ENCODE data around the gene PBRM1. TPM values are rescaled to one million over a fixed set of nuclear protein-coding genes. Genes with fewer than 3 reads are reported as not detected.

Gene PBRM1
- total RNA-seq, 1 donor from 2014 or later: 51.5 TPM

DNA sequence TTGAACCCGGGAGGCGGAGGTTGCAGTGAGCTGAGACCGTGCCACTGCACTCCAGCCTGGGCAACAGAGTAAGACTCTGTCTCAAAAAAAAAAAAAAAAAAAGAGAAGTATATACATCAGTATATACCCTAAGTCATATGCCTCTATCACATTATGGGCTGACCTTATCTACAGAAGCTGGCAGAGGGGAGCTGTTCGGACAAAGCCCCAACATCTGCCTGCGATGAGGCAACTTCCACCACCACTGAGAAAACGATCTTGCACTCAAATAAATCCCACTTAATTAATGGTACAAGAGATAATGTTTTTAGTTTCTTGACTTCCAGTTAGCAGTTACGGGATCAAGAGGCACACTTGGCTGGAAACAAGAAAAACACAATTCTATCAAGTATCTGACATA is 17.6 kb upstream of the PBRM1 start:
- peak overlapping the region; percentile 100 for H3K4me3 ChIP-seq (ENCODE audit: low read depth, low read length)
- no peak for DNase-seq (ENCODE audit: low read depth)
- TF ChIP-seq, protein P1, sequence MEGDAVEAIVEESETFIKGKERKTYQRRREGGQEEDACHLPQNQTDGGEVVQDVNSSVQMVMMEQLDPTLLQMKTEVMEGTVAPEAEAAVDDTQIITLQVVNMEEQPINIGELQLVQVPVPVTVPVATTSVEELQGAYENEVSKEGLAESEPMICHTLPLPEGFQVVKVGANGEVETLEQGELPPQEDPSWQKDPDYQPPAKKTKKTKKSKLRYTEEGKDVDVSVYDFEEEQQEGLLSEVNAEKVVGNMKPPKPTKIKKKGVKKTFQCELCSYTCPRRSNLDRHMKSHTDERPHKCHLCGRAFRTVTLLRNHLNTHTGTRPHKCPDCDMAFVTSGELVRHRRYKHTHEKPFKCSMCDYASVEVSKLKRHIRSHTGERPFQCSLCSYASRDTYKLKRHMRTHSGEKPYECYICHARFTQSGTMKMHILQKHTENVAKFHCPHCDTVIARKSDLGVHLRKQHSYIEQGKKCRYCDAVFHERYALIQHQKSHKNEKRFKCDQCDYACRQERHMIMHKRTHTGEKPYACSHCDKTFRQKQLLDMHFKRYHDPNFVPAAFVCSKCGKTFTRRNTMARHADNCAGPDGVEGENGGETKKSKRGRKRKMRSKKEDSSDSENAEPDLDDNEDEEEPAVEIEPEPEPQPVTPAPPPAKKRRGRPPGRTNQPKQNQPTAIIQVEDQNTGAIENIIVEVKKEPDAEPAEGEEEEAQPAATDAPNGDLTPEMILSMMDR (conservative IDR thresholded peaks at IDR 0.05; ENCODE audit: low read depth, low read length): no peak

DNA sequence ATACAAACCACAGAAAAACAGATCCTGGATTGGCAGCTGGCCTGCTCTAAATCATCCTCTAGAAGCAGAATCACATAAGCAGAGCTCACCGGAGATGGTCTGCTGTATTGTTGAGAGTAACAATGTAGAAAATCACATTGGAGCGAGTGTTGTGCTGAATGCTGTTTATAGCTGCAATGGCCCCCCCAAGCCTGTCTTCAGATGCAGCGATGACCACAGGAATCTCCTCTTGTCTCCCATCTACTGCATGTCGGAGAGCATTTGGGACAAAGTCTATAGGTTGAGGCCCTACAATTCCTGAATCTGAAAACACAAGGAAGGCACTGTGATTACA is 11.9 kb upstream of the PBRM1 start:
- DNase-seq (ENCODE audit: low read depth): no peak
- TF ChIP-seq, protein P1 (conservative IDR thresholded peaks at IDR 0.05; ENCODE audit: low read depth, low read length): no peak
- no peak overlapping the region for H3K4me3 ChIP-seq (ENCODE audit: low read depth, low read length)

DNA sequence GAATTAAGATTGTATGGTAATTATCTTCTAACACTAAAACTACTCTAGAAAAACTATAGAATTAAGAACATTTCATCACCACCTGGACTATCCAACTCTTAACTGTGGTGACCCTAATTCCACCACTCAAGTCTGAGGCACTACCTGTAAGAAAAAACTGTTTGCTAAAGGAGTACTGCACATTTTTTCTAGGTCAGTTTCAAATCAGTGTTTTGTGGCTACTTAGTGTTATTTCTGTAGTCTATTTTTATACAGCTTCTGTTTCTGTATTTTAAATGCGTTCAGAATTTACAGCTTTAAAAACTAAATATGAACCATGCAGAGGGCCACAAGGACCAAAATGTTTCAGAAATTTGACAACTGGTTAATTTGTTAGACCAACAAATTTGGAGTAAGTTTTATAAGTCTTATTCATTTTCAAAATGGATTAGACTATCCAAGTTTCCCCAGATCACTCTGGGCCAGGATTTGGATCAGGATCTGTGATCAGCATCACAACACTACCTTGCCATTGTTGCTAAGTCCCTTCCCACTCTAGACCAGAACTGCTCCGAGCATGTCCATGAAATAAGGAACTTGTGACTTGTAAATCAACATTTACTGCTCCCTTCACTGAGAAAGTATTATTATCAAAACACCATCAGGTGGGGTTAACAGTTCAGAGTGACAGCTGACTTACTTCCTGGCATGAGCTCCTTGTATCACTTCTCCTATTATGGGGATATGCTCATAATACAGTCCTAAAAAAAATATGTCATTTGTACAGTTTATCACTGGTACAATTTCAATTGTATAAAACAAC is 11.3 kb upstream of the PBRM1 start:
- H3K4me3 ChIP-seq (ENCODE audit: low read depth, low read length): no peak overlapping the region
- no peak for DNase-seq (ENCODE audit: low read depth)
- TF ChIP-seq, protein P1 (conservative IDR thresholded peaks at IDR 0.05; ENCODE audit: low read depth, low read length): no peak

DNA sequence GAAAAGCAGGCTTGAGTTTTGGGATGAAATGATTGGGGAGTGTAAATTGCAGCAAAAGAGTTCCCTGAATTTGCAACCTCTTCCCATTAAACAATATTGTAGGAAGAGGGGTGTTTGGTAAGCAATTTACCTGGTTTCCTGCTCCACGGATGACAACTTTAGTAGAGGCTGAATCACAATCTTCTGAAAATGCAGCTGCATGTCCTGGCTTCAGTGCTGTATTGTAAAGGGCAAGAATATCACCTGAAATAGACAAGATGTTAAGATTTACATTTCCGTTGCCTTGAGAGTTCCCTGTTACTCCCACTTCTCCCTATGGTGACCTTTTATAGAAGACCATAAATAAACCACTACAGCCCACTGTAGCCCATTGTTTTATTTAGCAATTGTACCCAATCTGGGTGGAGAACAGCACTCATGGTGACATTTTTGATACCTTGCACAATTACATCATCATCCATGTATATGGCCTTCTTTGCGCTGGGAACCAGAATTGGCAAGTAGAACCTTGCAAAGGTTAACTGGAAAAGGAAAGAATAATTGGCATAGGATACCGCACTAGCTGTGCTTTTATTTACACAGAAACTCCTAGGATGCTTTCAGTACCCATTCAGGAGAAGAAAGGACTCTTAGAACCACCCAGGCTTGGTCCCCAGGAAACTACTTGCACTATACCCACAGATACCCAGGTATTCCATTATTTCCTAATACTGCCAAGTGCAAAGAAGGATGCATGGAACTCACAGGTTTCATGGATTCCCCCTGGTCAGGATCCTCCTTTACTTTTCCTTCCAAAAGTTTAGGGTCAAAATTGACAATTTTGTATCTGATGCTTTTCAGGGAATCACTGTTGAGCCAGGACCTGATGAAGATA is 10.3 kb upstream of the PBRM1 start:
- no peak overlapping the region for H3K4me3 ChIP-seq (ENCODE audit: low read depth, low read length)
- TF ChIP-seq, protein P1 (conservative IDR thresholded peaks at IDR 0.05; ENCODE audit: low read depth, low read length): no peak

DNA sequence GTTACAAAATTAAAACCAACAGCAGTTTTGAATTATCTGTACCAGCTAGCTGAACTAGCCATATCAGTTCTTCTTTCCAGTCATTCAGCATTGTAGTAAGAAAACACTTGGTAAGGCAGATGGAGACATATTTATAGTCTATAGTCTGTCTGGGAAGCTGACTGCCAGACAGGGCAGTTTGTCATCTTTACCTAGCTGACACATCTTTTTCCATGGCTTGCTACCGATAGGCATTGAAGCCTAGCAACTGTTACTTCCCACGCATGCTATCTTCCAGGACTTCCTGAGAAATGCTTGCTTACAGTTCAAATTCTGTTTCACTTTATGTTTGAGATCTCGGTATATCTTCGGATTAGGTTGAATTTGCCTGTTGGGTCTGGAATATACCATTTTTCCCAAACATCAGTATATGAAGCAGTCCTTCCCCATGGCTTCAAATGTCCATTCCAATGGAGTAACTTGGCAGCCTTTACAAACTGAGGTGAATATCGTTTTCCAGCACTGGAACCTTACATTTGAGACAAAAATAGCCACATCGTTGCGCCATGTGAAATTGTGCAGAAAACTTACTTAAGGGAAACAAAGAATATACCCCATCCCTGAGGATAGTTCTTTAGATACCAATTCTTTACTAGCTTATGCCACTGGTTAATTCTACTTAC is 8.9 kb upstream of the PBRM1 start:
- DNase-seq (ENCODE audit: low read depth): no peak
- no peak overlapping the region for H3K4me3 ChIP-seq (ENCODE audit: low read depth, low read length)
- TF ChIP-seq, protein P1 (conservative IDR thresholded peaks at IDR 0.05; ENCODE audit: low read depth, low read length): no peak

More for the DNA sequence above, 10.3 kb upstream of the PBRM1 start:
- DNase-seq (ENCODE audit: low read depth): no peak

DNA sequence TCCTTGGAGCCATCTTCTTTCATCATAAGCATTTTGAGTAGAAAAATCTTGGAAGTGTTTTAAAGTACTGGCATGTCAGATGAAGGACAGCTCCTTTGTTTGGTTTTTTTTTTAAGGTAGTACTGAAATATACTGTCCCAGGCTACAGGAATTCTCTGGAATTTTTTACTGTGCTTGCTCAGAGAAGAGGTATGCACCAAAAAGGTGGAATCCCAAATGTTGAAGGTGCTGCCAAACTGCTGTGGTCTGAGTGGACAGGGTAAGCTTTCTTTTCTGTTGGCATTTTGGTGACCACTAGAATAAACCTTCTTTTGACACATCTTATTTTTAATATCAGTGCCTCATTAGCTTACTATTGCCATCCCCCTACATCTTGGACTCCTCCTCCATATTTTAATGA is 7.4 kb upstream of the PBRM1 start:
- H3K4me3 ChIP-seq (ENCODE audit: low read depth, low read length): no peak overlapping the region
- TF ChIP-seq, protein P1 (conservative IDR thresholded peaks at IDR 0.05; ENCODE audit: low read depth, low read length): no peak
- DNase-seq (ENCODE audit: low read depth): no peak
